Stimulated activated CD4-positive, alpha-beta T cell treated with anti-CD3 and anti-CD28 coated beads, Interleukin-4, amount 100 ng/mL, for 1 hour (primary cell): ENCODE measurements around the gene DOCK8.

Experiments used
- DNase-seq: peaks from one replicate; pipeline ENCODE4 v3.0.0-alpha.2; 2020

The DOCK8 gene

DNA sequence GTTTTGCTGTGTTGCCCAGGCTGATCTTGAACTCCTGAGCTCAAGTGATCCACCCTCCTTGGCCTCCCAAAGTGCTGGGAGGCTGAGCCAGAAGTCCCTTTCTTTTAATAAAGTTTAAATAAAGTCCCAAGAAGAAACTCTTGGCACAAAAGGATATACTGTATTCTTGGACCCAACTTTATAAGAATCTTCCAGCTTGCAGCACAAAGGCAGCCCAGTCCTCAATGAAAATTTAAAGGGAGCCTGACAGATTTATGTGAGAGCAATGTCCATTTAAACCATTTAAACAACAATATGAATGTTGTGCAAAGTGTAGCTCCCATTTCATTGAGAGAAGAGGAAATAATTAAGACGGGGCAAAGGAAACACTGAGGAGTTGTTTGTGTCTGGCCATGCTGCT lies 217.0 kb downstream of the DOCK8 start:
- DNase-seq = no peak

DNA sequence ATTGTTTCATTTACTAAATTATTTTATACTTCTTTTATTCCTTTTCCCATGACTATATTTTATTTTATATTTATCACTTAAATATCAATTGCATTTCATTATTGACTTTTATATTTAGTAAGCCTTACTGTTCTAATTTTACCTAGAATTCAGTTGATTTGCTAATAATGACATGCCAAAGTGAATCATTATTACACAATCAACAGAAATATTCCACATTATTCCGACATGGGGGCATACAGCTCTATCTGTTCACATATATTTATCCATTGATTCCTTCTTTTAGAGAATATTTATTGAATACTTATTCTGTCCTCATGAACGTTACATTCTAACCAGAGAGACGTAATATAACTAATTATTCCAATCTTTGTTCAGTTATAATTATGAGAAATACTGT lies 221.8 kb downstream of the DOCK8 start:
- no peak for DNase-seq

- no peak for DNase-seq
These were observed 222.4 kb downstream of the DOCK8 start for GRCh38 chr9:437066-437465.

GRCh38 chr9:437574-438001 lies 222.9 kb downstream of the DOCK8 start:
- no peak for DNase-seq

DNA sequence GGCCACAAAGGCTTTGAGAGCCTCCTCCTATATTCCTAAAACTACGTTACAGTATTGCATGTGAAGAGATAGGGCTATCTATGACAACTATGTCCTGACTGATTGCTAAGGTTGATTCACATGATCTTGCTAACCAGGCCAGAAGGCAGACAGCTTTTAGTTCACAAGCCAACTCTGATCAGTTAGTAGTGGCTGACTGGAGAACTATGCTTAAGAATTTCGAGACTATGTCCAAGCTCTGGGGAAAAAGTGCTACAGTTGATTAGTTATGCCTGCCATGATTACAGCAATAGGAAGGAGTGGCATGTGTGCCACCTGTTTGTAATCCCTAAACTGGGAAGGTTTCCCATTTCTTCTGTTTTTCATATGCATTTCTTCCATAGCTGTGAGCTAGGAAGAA lies 223.4 kb downstream of the DOCK8 start:
- no peak for DNase-seq

GRCh38 chr9:438961-439768 lies 224.5 kb downstream of the DOCK8 start:
- no peak for DNase-seq

- DNase-seq = no peak
These were observed 226.5 kb downstream of the DOCK8 start for GRCh38 chr9:441126-441525.

DNA sequence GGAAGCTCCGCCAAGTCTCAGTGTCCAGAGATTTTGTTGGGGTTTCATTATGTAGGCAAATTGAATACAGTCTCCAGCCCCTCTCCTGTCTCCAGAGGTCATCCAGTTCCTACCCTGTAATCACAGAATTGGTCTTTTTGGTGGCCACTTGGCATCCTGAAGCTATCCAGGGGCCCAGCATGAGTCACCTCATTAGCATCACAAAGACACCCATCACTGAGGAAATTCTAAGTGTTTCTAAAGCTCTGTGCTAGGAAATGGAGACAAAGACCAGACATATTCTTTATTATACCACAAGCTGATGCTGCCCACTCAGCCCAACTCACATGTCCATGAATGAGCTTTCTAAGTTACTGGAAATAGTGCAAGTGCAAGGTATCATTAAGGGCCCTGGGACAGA lies 229.9 kb downstream of the DOCK8 start:
- DNase-seq = no peak

DNA sequence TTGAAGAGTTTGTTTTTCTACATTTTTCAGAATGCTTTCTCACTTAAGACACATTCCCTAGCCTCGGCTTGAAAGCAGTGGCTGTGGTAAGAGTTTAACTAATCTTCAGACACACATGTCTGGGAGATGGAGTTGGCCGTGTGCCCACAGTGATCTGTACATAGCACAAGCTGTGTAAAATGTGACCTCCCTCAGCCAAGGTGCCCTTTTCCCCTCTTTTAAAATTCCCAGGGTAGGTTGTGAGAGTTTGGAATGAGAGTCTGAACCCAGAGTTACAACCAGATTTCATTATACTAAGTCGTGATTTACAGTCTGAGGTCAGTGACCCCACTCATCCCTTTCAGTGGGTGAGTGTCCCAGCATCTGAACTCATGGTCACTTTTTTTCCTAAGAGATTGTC lies 230.4 kb downstream of the DOCK8 start:
- DNase-seq = no peak

GRCh38 chr9:446074-446699 lies 231.5 kb downstream of the DOCK8 start:
- DNase-seq = no peak

DNA sequence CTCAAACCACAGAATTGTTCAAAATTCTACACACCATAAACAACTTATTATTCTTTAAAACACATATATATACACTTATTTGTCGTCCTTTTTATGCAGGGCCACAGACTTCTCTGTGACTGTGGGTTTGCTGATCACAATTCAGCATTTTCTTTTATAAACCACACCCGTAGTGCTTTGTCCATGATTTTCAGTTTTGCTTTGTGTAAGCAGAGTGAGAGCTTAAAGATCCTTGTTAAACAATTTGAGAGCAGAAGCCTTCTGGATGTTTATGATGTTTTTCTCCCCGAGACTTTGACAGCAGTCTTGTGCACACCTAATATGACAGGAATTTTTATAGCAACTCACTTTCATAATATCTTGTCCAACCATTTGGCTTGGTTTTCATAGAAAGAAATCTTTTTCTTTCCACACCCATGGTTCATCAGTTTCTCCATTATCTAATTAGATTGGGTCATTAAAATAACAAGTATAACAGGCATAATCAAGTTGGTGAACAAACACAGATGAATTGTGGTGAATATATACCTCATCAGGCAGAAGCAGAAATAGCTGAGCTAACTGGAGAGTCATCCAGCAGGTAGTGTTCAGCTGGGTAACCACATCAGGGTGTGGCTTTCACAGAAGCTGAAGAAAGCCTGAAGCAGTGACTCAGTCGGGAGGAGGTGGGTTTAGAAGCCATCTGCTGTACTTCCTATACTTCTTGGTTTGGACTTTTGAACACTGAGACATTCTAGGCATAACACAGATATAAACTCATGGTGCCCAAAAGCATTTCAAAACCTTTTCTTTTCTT lies 232.8 kb downstream of the DOCK8 start:
- DNase-seq = peak; percentile 23

GRCh38 chr9:450057-450456 lies 235.4 kb downstream of the DOCK8 start:
- no peak for DNase-seq

DNA sequence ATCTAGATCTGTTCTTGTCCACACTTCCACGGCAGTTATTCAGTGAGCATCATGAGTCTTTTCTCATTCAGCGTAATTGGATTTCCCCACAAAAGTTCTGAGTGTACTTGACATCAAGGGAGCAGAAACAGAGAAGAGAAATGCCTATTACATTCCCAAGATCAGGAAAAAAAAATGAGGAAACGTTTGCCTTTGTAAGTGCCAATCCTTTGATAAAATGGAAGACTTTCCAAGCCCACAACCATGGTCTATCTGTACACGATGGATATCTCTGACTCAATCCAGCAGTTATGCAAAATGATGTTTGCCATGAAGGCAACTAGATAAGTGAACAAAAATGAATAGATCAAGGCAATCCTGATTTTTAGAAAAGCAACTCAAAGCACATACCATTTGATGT lies 235.9 kb downstream of the DOCK8 start:
- no peak for DNase-seq

DNA sequence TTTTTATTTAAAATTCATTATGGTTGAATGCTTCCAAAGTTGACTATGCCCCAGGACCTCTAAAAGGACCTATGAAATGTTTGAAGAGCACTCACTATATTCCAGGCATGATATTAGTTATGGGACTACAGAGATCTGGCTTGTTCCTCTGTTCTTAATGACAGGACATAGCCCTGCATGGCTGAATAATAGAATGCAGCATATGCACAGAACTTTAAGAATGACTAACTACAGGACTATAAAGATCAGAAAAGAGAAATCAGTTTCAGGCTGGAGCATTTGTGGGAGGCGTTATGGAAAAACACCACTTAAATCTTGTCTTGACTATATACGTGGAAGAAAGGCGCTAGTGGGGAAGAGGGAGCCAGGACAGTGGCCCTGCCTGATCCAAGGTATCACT lies 239.2 kb downstream of the DOCK8 start:
- no peak for DNase-seq

DNA sequence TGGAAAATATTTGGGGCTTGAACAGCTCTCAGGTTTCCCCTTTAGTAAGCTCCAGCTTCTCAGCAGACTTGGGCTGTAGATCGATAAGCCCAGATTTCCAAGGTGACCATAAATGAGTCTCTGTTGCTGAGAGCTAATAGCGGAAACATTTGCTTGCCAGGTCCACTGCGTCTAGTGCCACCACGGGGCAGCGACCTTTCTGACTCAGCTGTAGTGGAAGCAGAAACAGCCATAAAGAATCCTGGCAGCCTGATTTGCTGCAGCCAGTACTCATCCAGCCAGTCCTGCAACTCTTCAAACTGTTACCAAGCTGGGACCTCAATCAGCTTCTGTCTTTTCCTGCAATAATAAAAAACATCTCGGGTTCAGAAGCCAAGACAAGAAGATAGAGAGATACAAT lies 241.7 kb downstream of the DOCK8 start:
- DNase-seq = no peak

- no peak for DNase-seq
These were observed 243.9 kb downstream of the DOCK8 start for GRCh38 chr9:458590-458989.

DNA sequence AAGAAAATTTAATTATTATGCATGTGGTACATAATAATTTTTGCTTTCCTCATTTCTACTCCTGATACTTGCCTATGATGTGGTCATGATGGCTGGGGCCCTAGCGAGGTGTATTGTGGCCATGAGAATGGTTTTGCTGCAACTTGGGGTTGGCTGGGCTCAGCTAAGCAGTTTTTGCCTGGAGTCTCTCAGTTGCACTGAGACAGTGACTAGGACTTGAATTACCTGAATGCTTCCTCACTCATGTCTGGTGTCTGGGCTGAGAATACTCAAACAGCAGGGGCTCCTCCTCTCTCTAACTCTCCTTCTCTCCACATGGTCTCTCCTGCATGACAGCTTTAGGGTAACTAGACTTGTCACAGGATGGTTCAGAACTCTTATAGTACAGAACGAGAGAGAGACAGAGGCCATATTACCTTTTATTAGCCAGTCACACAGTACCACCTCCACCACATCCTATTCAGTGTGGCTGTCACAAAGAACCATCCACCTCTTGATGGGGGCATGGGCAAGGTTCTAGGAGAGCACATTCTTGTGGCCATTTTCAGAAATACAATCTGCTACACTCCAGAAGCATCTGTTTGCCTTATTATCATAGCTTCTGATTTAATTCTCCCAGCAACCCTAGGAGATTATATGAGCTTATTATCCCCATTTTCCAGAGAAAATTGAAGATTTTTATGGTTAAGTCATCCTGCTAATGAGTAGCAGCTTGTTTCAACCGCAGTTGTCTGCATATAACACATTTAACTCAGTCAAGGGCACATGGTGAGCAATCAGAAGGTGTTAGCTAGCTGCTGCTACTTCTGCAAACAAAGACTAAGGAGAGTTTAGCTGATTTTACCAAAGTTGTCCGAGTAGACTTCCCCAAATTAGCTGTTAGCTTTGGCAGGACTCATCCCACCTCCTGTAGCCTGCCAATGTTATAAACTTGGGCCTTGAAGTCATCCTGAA lies 245.1 kb downstream of the DOCK8 start:
- no peak for DNase-seq

DNA sequence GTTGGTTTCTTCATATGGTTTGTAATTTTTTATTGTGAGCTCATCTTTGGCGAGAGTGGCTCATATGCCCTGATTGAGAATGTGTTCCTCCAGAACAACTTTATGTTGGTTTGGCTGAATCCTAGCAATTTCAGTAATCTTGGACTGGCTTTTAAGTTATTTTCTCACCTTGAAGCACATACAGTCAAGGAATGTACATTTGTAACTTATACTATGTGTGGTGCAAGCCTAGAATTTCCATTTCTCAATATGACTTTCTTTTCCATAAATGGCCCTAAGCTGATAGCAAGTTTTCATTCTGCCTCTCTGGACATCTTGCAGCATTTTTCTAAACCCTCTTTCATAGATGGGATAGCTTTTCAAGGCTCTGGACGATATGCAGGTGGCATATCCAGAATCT lies 247.5 kb downstream of the DOCK8 start:
- no peak for DNase-seq

DNA sequence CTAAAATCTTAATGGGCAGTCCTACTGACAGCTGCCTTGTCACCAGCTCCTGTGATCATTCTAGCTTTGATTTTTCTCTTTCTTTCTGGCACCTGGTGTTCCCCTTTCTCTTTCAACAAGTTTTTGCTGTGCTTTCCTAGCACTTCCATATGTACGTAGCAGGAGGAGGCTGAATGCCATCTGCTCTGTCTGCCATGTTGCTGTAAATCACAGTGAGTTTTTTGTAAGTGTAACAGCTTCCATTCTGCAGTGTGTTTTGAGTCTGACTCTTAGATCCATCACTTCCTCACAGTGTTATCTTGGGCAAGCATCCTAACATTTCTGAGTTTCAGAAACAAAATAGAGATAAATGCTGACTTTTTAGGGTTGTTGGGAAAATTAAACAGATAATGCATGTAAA lies 247.9 kb downstream of the DOCK8 start:
- DNase-seq = no peak

DNA sequence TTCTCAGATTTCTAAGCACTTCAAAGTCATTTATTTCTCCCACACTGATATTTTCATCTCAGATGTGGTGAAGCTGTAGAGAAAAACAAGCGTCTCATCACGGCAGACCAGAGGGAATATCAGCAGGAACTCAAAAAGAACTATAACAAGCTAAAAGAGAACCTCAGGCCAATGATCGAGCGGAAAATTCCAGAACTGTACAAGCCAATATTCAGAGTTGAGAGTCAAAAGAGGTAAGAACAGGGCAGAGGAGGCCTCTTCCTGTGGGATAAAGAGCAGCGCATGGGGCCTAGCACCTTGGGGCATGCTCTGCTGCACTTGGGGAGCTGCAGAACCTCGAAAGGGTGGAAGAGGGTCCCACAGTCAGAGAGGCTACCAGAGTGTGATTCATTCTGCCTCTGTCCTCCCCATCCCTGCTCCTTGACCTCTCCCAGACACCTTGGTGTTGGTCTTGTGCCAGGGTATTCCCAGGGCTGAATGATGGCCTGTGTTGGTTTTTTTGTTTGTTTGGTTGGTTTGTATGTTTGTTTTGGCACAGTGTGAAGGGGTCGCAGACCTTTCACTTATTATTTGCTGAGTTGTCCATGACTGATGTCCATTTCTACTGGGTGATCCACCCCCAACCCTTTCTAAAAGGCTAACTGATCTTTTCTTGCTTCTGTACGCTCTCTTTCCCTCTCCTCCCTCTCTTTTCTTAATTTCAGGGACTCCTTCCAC lies 248.9 kb downstream of the DOCK8 start:
- no peak for DNase-seq

DNA sequence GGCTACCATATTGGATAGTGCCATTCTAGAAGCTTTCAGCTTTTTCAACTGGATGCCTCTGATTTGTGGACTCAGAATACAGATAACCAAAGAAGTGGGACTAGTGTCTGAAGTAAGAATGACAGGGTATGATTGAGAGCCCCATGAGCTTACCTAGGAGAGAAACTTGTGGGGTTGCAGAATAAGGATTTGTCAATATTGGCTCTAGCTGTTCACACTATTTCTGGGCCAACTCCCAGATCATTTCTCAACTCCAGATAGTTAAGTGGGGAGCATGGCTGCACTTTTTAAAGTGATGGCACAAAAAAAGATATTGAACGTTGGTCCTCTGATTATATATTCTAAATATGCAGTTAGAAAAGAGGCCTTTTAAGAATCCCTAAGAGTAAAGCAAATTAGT lies 252.1 kb downstream of the DOCK8 start:
- DNase-seq = no peak
